HUES6 (cell line): ENCODE data around the gene ZNF516.

ENCODE experiments used
- H3K27ac ChIP-seq: 2 replicates; pipeline ENCODE4 v1.7.0; 2013; ENCODE audit warnings: low read depth, mild to moderate bottlenecking, low read length, inconsistent platforms
- H3K27me3 ChIP-seq: 2 replicates; pipeline ENCODE4 v1.6.1; 2013; ENCODE audit warnings: low read length; ENCODE audit not compliant: control insufficient read depth, insufficient read depth
- H3K36me3 ChIP-seq: 2 replicates; pipeline ENCODE4 v1.6.1; 2013; ENCODE audit warnings: low read length; ENCODE audit not compliant: control insufficient read depth, insufficient read depth
- H3K4me1 ChIP-seq: 2 replicates; pipeline ENCODE4 v1.6.1; 2013; ENCODE audit warnings: low read length; ENCODE audit not compliant: control insufficient read depth, insufficient read depth
- H3K4me3 ChIP-seq: 2 replicates; pipeline ENCODE4 v1.5.1; 2013; ENCODE audit warnings: low read depth, low read length
- H3K9ac ChIP-seq: one replicate; pipeline ENCODE4 v1.6.1; 2013; ENCODE audit warnings: mild to moderate bottlenecking, low read length
- H3K9me3 ChIP-seq: 2 replicates; pipeline ENCODE4 v1.6.1; 2013; ENCODE audit warnings: low read depth, low read length; ENCODE audit not compliant: control insufficient read depth, insufficient read depth

The ZNF516 gene

DNA sequence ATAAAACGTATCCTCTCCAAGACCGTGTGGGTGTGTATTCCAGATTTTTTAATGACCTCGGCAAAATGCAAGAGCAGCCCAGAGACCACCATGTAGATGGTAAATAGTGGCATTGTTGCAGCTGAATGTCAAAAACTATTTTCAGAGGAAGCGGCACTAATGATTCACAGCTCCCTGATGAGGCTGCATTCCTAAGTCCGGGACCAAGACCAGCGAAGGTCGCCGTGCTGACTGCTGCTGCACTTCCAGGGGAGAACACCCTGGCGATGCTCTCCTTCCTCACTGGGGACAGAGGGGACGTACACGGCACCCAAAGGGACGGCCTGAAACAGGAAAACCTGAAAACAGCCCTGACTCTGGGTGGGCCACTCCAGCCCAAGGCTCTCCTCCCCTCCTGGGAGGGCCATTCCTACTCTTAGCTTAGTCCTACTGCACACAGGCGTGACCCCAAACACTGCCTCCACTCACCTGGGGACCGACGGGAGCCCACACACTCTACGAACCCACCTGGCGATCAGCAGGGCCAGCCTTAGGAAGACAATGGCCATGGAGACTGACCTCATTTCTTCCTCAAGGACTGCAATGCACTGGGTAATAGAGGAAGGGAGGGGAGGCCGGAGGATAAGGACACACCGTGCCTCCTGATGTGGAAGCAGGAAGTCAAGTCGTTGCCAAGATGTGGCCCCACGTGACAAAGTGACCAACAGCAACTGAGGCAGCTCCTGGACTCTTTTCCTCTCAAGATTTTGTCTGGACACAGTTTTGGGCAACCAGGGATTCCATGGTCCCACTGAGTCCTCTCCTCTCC is 82.8 kb downstream of the ZNF516 start:
- no peak overlapping the region for H3K27ac ChIP-seq
- H3K9me3 ChIP-seq, result 0 out of 2 replicates have a peak, but pooled peaks cover 6% of the 10 kb centered on the region
- no peak overlapping the region for H3K9ac ChIP-seq
- peaks cover 11% of the 10 kb centered on the region; the same call in 1 of the 2 replicates for H3K36me3 ChIP-seq
- H3K4me1 ChIP-seq, result peaks cover 6% of the 10 kb centered on the region
- H3K4me3 ChIP-seq, result no peak overlapping the region
- no peaks in the 10 kb centered on the region for H3K27me3 ChIP-seq

- Histone ChIP-seq H3K36me3 (peaks cover 11% of the 10 kb centered on the region; the same call in 1 of the 2 replicates), H3K27ac (no peak overlapping the region), H3K4me1 (peaks cover 8% of the 10 kb centered on the region), H3K4me3 (no peak overlapping the region), H3K9ac (no peak overlapping the region), H3K9me3 (0 out of 2 replicates have a peak, but pooled peaks cover 6% of the 10 kb centered on the region), H3K27me3 (no peaks in the 10 kb centered on the region)
Observed at GRCh38 chr18:76410660-76411417, 84.2 kb downstream of the ZNF516 start.

- Histone ChIP-seq H3K27me3 (no peaks in the 10 kb centered on the region), H3K4me1 (peaks cover 8% of the 10 kb centered on the region), H3K9me3 (0 out of 2 replicates have a peak, but pooled peaks cover 6% of the 10 kb centered on the region), H3K9ac (no peak overlapping the region), H3K36me3 (peaks cover 14% of the 10 kb centered on the region; the same call in 1 of the 2 replicates), H3K27ac (no peak overlapping the region), H3K4me3 (no peak overlapping the region)
Observed at GRCh38 chr18:76410033-76410432, 85.0 kb downstream of the ZNF516 start.

GRCh38 chr18:76408480-76409067 is 86.5 kb downstream of the ZNF516 start:
- Histone ChIP-seq H3K4me3 (no peak overlapping the region), H3K4me1 (peaks cover 8% of the 10 kb centered on the region), H3K9ac (no peak overlapping the region), H3K27me3 (no peaks in the 10 kb centered on the region), H3K9me3 (0 out of 2 replicates have a peak, but pooled peaks cover 6% of the 10 kb centered on the region), H3K27ac (no peak overlapping the region), H3K36me3 (peaks cover 20% of the 10 kb centered on the region; the same call in 1 of the 2 replicates)

DNA sequence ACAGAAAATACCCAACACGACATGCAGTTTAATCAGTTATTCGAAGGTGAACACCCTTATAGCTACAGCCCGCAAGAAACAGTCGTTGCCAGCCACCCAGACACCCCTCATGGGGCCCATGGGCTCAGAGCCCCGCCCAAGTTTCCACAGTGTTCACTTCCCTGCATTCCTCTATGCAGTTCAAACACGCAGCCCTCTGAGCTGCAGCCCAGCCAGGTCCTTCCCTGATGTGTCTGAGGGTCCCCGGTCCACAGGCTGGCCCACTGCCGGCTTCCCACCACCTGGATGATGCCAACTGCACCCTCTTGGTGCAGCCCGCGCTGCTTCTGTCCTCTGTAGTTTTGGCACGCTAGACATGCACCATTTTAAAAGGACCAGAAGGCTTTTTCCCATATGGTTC is 87.4 kb downstream of the ZNF516 start:
- Histone ChIP-seq H3K4me3 (no peak overlapping the region), H3K4me1 (peaks cover 8% of the 10 kb centered on the region), H3K27me3 (no peaks in the 10 kb centered on the region), H3K27ac (no peak overlapping the region), H3K36me3 (peaks cover 20% of the 10 kb centered on the region; the same call in 1 of the 2 replicates), H3K9ac (no peak overlapping the region), H3K9me3 (0 out of 2 replicates have a peak, but pooled peaks cover 6% of the 10 kb centered on the region)

- Histone ChIP-seq H3K9ac (no peak overlapping the region), H3K27ac (no peak overlapping the region), H3K27me3 (no peaks in the 10 kb centered on the region), H3K4me3 (no peak overlapping the region), H3K36me3 (peaks cover 15% of the 10 kb centered on the region; the same call in 1 of the 2 replicates), H3K4me1 (0 out of 2 replicates have a peak, but pooled peaks cover 2% of the 10 kb centered on the region), H3K9me3 (0 out of 2 replicates have a peak, but pooled peaks cover 6% of the 10 kb centered on the region)
Observed at GRCh38 chr18:76406791-76407190, 88.3 kb downstream of the ZNF516 start.

DNA sequence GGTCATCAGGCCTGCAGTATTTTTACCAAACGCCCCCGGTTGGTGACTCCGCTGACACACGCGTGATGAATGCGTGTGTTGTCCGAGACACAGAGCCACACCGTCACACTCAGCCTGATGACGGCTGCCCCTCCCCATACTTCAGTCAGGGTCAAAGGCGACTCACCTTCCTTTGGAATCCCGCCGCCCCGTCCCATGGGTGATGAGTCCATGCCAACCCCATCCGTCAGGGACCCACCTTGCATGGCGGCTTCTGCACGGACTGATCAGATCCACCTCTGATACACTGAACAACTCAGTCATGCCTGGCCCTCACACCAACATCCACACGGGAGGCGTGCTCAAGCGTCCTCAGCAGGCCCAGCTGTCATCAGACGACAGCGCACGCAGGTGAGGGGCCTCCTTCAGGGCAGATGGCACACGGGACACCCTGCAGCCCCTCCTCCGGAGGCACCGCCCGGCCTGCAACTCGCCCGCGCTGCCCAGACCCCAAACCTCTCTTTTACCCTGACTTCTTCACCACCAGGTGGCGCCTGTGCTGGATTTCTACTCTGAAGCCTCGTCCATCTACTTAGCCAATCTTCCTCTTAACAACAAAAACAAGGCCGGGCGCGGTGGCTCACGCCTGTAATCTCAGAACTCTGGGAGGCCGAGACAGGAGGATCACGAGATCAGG is 89.2 kb downstream of the ZNF516 start:
- H3K27ac ChIP-seq, result no peak overlapping the region

GRCh38 chr18:76405280-76405679 is 89.8 kb downstream of the ZNF516 start:
- no peak overlapping the region for H3K9ac ChIP-seq
- H3K27me3 ChIP-seq, result no peaks in the 10 kb centered on the region
- H3K9me3 ChIP-seq, result 0 out of 2 replicates have a peak, but pooled peaks cover 6% of the 10 kb centered on the region
- H3K4me3 ChIP-seq, result no peak overlapping the region
- H3K4me1 ChIP-seq, result 0 out of 2 replicates have a peak, but pooled peaks cover 2% of the 10 kb centered on the region
- H3K36me3 ChIP-seq, result peaks cover 15% of the 10 kb centered on the region; the same call in 1 of the 2 replicates
- H3K27ac ChIP-seq, result no peak overlapping the region

More for the DNA sequence above, 89.2 kb downstream of the ZNF516 start:
- H3K9me3 ChIP-seq, result 0 out of 2 replicates have a peak, but pooled peaks cover 6% of the 10 kb centered on the region
- no peaks in the 10 kb centered on the region for H3K27me3 ChIP-seq
- H3K4me1 ChIP-seq, result 0 out of 2 replicates have a peak, but pooled peaks cover 2% of the 10 kb centered on the region
- H3K4me3 ChIP-seq, result no peak overlapping the region
- H3K9ac ChIP-seq, result no peak overlapping the region
- H3K36me3 ChIP-seq, result peaks cover 15% of the 10 kb centered on the region; the same call in 1 of the 2 replicates

- H3K4me1 ChIP-seq, result 0 out of 2 replicates have a peak, but pooled peaks cover 2% of the 10 kb centered on the region
- no peak overlapping the region for H3K4me3 ChIP-seq
- H3K27me3 ChIP-seq, result no peaks in the 10 kb centered on the region
- H3K9me3 ChIP-seq, result no peaks in the 10 kb centered on the region
- peaks cover 9% of the 10 kb centered on the region; the same call in 1 of the 2 replicates for H3K36me3 ChIP-seq
- no peak overlapping the region for H3K9ac ChIP-seq
- no peak overlapping the region for H3K27ac ChIP-seq
Observed at GRCh38 chr18:76404345-76404831, 90.7 kb downstream of the ZNF516 start.
